Measurements from ENCODE around the gene TMEM164.
"Not testable (repeated sequence)": the region's sequence is repeated elsewhere in the genome, so short reads cannot be mapped to it uniquely, and the experiment has no call there.

TMEM164 gene

GRCh38 chrX:110138557-110138956, 135.6 kb downstream of the TMEM164 start:
- no peak for DNase-seq

DNA sequence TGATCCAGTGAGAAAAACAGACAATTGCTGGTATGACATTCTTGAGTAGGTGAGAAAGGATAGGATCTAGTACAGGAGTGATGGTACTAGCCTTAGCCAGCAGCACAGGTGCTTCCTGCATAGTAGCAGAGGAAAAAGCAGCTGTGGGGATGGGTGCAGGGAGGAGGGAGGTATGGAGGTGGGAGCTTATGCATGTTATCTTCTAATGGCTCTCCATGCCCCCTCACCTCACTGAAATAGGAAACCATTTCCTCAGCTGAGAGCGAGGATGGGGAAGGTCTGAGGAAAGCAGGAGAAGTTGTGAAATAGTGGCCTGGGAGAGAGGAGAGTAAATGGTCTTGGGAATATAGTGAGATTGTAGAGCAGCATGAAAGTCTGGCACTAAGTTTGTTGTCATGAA, 136.3 kb downstream of the TMEM164 start:
- DNase-seq = no peak

GRCh38 chrX:110142096-110142495, 139.2 kb downstream of the TMEM164 start:
- no peak for DNase-seq

DNA sequence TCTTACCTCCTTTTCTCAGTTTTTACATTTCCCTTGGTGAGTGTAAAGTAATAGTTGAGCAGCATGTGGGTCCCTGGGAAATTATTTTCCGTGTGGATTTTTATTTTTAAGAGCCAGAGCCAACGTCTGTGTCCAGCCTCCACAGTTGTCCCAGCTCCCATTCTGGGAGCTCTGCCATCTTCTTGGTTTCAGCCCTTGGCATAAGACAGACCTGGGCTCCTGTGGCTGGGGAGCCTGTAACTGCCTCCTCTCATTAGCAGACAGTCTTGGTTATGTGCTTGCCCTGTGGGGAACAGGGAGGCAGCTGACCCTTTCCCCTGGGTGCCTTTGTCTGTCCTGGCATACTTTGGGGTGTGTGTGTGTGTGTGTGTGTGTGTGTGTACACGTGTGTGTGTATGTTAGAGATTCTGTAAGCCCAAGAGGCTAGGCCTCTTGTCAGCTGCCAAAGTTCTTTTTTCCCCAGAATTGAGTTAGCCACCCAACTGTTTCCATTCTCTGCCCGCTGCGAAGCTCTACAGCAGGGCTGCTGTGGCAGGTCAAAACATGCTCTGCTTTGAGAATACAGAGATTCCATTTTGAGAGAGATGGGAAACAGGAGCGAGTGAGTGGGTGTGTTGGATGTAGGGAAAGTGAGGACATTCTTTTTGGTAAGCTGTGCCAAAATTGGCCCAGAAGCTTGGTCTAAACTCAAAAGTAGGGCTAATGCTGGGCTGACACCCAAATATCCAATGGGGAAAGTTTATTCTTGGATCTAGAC, 140.7 kb downstream of the TMEM164 start:
- no peak for DNase-seq

- no peak for DNase-seq
Measured at GRCh38 chrX:110145311-110145710, 142.4 kb downstream of the TMEM164 start.

GRCh38 chrX:110145854-110146253, 142.9 kb downstream of the TMEM164 start:
- no peak for DNase-seq

DNA sequence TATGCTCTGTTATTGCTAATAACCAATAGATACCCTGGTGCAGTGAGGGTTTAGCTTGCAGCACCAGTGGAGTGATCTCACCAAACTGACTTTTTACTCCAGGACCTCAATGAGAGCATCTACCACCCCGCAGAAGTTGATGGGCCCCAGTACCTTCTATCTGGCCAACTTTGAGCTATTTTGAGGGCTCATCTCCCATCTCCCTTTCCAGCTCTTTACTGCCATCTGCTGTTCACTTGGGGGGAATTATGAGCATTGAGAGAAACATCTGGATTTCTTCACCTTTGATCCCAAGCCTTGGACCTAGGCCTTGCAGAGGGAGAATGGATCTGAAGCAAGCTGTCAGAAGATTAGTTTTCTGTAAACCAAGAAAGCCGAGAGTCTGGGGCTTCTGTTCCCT, 143.6 kb downstream of the TMEM164 start:
- DNase-seq = no peak

- no peak for DNase-seq
Measured at GRCh38 chrX:110153244-110153643, 150.3 kb downstream of the TMEM164 start.

GRCh38 chrX:110153896-110154295, 151.0 kb downstream of the TMEM164 start:
- no peak for DNase-seq

DNA sequence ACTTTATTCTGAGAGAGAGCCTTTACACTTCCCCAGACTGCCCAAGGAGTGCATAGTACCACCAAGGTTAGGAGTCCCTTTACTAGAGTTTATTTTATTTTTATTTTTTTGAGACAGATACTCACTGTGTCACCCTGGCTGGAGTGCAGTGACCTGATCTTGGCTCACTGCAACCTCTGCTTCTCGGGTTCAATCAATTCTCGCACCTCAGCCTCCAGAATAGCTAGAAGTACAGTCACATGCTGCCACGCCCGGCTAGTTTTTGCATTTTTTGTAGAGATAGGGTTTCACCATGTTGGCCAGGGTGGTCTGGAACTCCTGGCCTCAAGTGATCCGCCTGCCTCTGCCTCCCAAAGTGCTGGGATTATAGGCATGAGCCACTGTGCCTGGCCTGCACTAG, 151.4 kb downstream of the TMEM164 start:
- DNase-seq = not testable (repeated sequence)

DNA sequence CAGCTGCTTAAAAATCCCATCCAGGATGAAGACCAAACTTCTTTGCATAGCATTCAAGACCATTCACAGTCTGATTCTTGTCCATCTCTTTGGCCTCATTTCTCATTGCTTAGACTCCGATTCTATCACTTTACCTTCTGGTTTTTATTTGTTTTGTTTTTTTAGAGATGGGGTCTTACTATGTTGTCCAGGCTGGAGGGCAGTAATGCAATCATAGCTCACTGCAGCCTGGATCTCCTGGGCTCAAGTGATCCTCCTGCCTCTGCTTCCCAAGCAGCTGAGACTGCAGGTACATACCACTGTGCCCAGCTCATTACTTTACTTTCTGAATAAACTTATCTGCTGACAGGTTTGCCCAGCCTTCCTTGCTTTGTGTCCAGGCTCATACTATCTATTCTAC, 152.8 kb downstream of the TMEM164 start:
- no peak for DNase-seq

DNA sequence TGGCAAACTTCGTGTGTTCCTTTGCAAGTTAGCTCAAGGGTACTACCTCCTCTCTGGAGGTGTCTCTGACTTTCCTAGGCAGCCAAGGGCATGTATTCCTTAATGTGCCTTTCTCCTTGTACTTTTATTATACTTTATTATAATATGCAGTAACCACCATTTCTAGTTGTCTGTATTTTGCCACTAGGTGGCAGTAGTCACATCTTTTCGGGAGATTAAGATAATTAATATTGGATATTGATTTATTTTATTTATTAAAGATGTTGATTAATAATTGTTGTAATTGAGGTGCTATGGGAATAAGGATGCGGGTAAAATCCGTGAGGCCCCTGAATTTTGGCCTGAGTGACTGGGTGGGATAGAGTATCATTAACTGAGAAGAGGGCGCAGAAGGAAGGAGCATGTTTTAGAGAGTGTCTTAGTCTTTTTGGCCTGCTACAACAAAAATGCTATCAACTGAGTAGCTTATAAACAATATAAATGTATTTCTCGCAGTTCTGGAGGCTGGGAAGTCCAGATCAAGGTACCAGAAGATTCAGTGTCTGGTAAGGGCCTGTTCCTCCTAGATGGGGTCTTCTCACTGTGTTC, 153.3 kb downstream of the TMEM164 start:
- DNase-seq = no peak

GRCh38 chrX:110157444-110157843, 154.5 kb downstream of the TMEM164 start:
- no peak for DNase-seq

- DNase-seq = no peak
Measured at GRCh38 chrX:110159235-110159634, 156.3 kb downstream of the TMEM164 start.

DNA sequence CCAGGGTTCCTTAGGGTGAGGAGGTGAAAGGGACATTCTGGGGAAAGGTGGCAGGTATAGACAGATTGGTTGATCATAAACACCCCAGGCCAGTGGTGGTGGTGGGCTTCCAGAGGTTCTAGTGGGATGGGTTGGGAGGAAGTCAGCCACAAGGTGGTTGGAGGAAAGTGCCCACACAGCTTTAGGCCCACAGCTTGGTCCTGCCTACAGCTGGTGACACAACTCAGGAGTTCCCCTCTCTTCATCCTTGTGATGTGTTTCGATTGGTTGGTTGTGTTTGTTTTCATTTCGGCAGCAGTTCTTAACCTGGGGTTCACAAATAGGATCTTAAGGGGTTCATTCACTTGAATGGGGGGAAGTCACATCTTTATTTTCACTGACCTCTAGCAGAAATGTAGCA, 157.0 kb downstream of the TMEM164 start:
- no peak for DNase-seq

DNA sequence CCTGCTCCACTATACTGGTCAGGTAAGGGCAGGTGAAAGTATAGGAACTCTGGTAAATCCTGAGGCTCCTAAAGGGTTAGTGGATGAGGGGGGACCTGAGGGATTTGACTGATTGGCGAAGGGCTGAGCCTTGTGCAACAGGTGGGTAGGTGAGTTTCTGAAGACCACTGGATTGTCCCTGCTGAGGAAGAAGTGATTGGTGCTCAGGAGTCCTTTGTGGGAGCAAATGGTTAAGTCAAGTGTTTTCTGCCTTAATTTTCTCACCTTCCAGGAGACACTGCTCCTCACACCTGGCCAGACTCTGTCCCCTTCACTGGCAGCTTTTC, 158.4 kb downstream of the TMEM164 start:
- no peak for DNase-seq

GRCh38 chrX:110162131-110162530, 159.2 kb downstream of the TMEM164 start:
- no peak for DNase-seq

GRCh38 chrX:110162867-110163266, 160.0 kb downstream of the TMEM164 start:
- DNase-seq = no peak

DNA sequence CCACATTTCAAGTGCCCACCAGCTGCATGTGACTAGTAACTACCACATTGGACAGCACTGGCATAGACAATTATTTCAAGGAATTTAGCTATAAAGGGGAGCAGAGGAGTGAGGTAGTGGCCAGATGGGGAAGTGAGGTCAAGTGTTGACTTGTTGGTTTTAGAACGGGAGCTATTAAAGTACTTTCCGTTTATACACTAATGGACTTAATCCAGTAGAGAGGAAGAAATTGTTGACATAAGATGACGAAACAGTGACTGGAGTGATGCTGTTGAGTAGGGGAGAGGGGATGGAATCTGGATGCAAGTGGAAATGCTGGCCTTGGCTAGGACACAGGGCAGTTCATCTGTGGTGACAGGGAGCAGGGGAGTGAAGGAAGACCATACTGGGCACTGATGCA, 160.6 kb downstream of the TMEM164 start:
- no peak for DNase-seq

GRCh38 chrX:110167952-110168451, 165.1 kb downstream of the TMEM164 start:
- peak; percentile 59 for DNase-seq

GRCh38 chrX:110168585-110168984, 165.7 kb downstream of the TMEM164 start:
- DNase-seq = no peak

DNA sequence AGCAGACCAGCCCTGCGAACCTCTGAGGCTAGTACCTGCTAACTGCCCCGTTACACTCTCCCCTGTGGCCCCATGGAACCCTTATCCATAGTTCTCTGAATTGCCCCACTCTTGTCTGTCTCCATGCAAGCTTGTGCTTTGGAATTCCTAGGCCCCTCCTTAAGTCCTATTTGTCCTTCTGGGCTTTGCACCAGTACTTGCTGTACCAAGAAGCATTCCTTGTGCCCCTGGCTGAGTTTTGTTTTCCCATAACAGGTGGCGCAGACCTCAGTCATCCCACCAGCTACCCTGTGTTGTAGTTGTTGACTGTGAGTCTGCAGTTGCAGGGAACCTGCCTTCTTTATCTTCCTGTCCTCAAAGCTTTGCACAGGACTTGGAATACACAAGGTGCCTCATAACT, 167.1 kb downstream of the TMEM164 start:
- no peak for DNase-seq

GRCh38 chrX:110171442-110171841, 168.5 kb downstream of the TMEM164 start:
- no peak for DNase-seq

DNA sequence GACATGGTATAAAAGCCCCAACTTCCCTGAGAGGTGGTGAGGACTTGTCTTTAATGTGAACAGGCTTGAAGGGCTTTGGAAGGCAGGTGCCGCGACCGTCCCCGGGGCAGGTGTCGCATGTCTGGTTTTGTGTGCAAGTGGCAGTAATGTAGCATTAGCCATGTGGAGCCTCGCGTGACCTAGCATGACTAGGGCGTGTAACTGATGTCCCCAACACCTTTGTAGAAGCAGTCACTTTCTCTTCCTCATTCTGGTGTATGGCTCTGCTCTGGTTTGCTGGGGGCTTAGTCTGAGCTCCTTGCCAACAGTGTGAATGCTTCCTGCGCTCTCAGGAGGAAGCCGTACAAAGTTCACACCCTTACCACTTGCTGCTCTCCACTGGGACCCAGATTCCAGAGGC, 169.3 kb downstream of the TMEM164 start:
- DNase-seq = no peak

All from T-helper 9 cell (primary cell).